Measurements from ENCODE around the gene PHLDA3. TPM values are rescaled to one million over a fixed set of nuclear protein-coding genes. Genes with fewer than 3 reads are reported as not detected.

Gene PHLDA3
- total RNA-seq, 4 donors from 2014 or later, result 69.2 to 153 (median 84.7) TPM

DNA sequence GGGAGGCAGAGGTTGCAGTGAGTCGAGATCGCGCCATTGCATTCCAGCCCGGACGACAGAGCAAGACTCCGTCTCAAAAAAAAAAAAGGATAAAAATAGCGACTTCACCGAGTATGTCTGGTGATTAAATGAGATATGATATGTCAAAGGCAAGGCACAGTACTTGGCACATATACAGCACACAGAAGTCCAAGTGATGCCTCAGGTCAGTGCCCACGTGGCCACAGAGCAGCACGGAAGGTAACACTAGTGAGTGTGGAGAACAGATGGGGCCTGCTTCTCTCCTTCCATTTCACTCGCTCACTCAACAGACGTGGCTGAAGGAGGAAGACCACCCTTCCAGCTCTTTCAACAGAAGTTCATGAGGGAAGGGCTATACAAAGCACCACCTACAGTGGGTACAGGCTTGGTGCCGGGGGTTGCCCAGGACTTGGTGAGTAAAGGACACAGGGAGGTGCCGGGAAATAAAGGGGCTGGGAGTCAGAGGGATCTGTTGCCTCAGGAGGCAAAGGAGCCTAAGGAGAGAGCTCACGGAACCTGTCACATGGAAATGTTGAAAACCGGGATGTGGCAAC is 29.0 kb upstream of the PHLDA3 start:
- H3K4me1 ChIP-seq, result peaks cover 33 to 100% (median 75%) of the 10 kb centered on the region in 3 donors
- H3K4me3 ChIP-seq, result peak overlapping the region in 1 of 2 donors; percentile 83
- TF ChIP-seq POLR2AphosphoS5 (IDR thresholded peaks at IDR 0.05), result peak; percentile 29
- TF ChIP-seq, protein P1, sequence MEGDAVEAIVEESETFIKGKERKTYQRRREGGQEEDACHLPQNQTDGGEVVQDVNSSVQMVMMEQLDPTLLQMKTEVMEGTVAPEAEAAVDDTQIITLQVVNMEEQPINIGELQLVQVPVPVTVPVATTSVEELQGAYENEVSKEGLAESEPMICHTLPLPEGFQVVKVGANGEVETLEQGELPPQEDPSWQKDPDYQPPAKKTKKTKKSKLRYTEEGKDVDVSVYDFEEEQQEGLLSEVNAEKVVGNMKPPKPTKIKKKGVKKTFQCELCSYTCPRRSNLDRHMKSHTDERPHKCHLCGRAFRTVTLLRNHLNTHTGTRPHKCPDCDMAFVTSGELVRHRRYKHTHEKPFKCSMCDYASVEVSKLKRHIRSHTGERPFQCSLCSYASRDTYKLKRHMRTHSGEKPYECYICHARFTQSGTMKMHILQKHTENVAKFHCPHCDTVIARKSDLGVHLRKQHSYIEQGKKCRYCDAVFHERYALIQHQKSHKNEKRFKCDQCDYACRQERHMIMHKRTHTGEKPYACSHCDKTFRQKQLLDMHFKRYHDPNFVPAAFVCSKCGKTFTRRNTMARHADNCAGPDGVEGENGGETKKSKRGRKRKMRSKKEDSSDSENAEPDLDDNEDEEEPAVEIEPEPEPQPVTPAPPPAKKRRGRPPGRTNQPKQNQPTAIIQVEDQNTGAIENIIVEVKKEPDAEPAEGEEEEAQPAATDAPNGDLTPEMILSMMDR (IDR thresholded peaks at IDR 0.05), result no peak
- TF ChIP-seq POLR2A (IDR thresholded peaks at IDR 0.05), result peak in 1 of 2 donors; percentile 10
- TF ChIP-seq EP300 (IDR thresholded peaks at IDR 0.05), result no peak
- H3K9me3 ChIP-seq, result no peaks in the 10 kb centered on the region
- no peak for ATAC-seq
- no peaks in the 10 kb centered on the region for H3K27me3 ChIP-seq
- WGBS, 2 donors (ENCODE audit: low coverage in 1 of 2), result 48 to 53% methylated on average over 10 to 14 of the region's 16 CpGs
- peaks cover 3 to 46% of the 10 kb centered on the region in 2 donors for H3K36me3 ChIP-seq
- peak overlapping the region; percentile 80 to 97 (median 97) for H3K27ac ChIP-seq

DNA sequence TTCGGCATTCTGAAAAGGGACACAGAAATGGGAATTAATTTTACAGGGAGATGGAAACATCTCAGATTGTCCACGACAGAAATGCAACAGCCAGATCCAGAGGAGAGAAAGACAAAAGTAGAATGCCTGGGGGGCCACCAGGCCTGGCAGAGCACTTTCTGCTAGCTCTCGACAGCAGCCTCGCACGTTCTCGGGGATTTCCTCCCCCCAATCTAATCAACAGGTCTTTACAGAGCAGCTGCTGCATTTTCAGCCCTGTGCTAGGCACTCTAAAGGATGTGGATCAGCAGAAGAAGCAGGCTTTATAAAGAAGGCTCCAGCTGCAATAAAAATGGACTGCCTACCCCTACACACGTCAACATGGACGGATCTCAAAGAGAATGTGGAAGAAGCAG is 27.3 kb upstream of the PHLDA3 start:
- peak overlapping the region; percentile 80 to 97 (median 97) for H3K27ac ChIP-seq
- no peaks in the 10 kb centered on the region for H3K27me3 ChIP-seq
- H3K4me3 ChIP-seq, result peak overlapping the region in 1 of 2 donors; percentile 32
- TF ChIP-seq POLR2AphosphoS5 (IDR thresholded peaks at IDR 0.05) (no peak), EP300 (IDR thresholded peaks at IDR 0.05) (no peak), POLR2A (IDR thresholded peaks at IDR 0.05) (no peak)
- TF ChIP-seq, protein P1 (IDR thresholded peaks at IDR 0.05), result no peak
- H3K9me3 ChIP-seq, result no peaks in the 10 kb centered on the region
- H3K4me1 ChIP-seq, result peaks cover 36 to 100% (median 81%) of the 10 kb centered on the region in 3 donors
- peaks cover 3 to 59% of the 10 kb centered on the region in 2 donors for H3K36me3 ChIP-seq
- 15 to 23% methylated on average over 8 of the region's 8 CpGs for WGBS, 2 donors (ENCODE audit: low coverage in 1 of 2)
- ATAC-seq, result no peak

DNA sequence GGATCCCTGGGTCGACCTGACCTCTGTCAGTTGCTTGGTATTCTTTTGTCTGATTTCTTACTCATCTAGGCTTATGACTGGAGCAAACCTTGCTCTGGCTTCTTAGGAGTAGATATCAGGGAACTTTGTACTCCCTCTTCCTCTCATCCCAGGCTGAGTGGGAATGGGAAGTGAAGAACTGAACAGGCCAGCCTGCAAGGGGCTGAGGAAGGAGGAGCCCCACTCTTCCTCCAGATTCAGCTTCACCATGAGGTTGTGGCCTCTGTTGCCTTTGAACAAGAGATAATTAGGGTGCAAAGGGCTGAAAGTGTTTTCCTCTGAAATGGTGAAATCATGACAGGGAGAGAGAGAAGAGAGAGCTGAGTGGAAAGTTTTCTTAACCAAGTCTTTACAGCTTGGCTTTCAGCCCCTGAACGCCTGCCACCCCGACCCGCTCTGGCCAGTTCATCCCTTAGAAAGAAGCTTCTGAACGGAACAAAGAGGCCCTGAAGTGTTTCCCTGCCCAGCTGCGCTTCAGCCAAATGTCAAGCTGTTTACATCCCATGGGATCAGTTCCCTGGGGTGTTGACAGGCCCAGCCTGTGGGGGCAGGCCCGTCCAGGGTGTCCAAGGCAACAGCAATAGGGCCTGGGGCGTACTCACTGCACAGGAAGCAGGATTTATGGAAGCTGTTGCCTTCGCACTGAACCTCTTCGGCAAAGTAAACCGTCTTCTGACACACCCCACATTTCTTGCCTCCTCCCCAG is 26.7 kb upstream of the PHLDA3 start:
- Histone ChIP-seq H3K36me3 (peaks cover 3 to 65% of the 10 kb centered on the region in 2 donors), H3K27me3 (no peaks in the 10 kb centered on the region), H3K4me1 (peaks cover 42 to 100% (median 81%) of the 10 kb centered on the region in 3 donors), H3K27ac (peak overlapping the region; percentile 80 to 97 (median 97)), H3K9me3 (no peaks in the 10 kb centered on the region), H3K4me3 (peak overlapping the region in 1 of 2 donors; percentile 32)
- TF ChIP-seq POLR2A (IDR thresholded peaks at IDR 0.05) (peak in 1 of 2 donors; percentile 13), POLR2AphosphoS5 (IDR thresholded peaks at IDR 0.05) (peak; percentile 95), EP300 (IDR thresholded peaks at IDR 0.05) (peak; percentile 74)
- TF ChIP-seq, protein P1 (IDR thresholded peaks at IDR 0.05), result peak in 1 of 4 experiments; percentile 3
- 18 to 20% methylated on average over 5 to 9 of the region's 11 CpGs for WGBS, 2 donors (ENCODE audit: low coverage in 1 of 2)
- ATAC-seq, result peak; percentile 68

DNA sequence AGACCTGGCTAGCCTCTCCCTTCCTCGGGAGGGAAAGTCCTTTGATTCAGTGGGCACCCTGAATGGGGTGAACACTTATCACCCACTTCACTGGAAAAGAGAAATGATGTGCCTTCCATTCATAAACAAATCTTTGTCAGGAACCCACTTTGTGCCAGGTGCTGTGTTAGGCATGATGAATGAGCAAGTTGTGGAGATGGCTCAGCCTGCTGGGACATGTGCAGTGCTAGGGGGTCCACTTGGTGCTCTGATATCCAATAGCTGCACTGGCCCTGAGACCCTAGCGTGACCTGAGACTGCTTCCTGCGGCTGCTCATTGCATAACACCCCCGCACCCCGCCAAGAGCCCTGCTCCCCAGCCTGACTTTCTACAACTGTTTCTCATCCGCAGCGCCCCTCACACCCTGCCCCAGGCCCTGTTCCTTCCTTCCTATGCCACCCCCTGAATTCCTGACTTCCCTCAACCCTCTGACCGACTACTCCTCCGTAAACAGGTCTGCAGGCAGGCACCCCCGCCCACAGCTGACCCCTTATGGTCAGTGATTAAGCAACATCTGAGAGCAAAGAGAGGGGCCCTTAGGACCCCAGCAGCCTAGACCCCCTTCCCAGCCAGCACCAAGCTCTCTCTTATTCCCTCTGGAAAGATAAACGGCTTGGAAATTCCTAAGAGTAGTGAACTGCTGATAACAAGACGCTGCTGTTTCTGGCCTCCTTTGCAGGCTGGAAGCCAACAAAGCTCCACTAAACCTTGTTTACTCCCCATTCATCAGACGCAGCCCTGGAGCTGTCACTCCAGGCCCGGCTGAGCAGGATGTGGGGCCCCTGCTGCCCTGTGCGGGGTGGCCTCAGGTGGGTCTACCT is 25.0 kb upstream of the PHLDA3 start:
- Histone ChIP-seq H3K9me3 (no peaks in the 10 kb centered on the region), H3K27ac (peak overlapping the region; percentile 80 to 97 (median 97)), H3K36me3 (peaks cover 3 to 75% of the 10 kb centered on the region in 2 donors), H3K4me1 (peaks cover 59 to 100% (median 89%) of the 10 kb centered on the region in 3 donors), H3K4me3 (peak overlapping the region in 1 of 2 donors; percentile 5), H3K27me3 (no peaks in the 10 kb centered on the region)
- WGBS, 2 donors (ENCODE audit: low coverage in 1 of 2), result 4 to 44% methylated on average over 5 to 10 of the region's 15 CpGs
- ATAC-seq, result no peak
- TF ChIP-seq POLR2AphosphoS5 (IDR thresholded peaks at IDR 0.05), result peak; percentile 48
- TF ChIP-seq, protein P1 (IDR thresholded peaks at IDR 0.05), result no peak

All from gastroesophageal sphincter (tissue), 4 donors.